ENCODE results near the gene MAP7. TPM values are rescaled to one million over a fixed set of nuclear protein-coding genes. Genes with fewer than 3 reads are reported as not detected.
A peak's percentile ranks its signal among the peaks of the same experiment; 100 is the strongest.
"Not testable (repeated sequence)": the region's sequence is repeated elsewhere in the genome, so short reads cannot be mapped to it uniquely, and the experiment has no call there.

Gene MAP7
- total RNA-seq (2014; rRNA removed; shearing (Covaris generic)): not detected in 2 replicates

DNA sequence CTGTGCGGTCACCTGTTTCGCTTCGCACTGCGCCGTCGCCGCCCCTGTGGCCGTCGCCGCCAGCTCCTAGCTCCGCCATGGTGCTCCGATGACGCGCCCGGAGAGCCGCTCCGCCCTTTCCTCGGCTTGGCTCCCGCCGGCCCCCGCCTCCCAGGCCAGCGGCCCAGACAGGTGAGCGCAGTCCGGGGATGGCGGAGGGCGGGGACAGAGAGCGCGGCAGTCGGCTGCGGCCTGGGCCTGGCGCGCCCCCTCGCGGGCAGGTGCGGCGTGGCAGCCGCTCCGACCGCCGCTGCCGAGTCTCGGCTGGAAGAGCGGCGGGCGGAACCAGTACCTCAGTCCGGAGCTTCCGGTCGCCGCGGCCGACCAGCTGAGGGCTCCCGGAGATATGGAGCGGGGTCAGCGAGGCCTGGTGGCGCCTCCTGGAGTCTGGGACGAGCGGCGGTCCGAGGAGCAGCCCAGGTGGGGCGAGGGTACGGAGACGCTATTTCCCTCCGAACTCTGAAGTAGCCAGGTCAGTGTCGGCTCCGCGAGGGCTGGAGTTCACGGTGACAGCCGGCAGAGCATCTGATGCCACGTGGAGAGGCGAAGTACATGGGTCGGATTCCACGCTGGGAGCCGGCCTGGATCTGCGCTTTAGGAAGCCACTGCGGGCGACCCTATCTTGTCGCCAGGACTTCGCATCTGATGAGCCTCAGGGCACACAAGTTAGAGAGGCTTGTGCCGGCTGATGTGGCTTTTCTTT is at the start of gene MAP7:
MAP7 (minus strand) TSS at position 93 of the 742 bp plus-strand sequence; CDS start at position 79, 14 bp downstream.
- in situ Hi-C loops (cut with HindIII; ENCODE audit: low sequenced_read_pairs): no loop called here
- peak; percentile 85 for DNase-seq (ENCODE audit: low spot score)

DNA sequence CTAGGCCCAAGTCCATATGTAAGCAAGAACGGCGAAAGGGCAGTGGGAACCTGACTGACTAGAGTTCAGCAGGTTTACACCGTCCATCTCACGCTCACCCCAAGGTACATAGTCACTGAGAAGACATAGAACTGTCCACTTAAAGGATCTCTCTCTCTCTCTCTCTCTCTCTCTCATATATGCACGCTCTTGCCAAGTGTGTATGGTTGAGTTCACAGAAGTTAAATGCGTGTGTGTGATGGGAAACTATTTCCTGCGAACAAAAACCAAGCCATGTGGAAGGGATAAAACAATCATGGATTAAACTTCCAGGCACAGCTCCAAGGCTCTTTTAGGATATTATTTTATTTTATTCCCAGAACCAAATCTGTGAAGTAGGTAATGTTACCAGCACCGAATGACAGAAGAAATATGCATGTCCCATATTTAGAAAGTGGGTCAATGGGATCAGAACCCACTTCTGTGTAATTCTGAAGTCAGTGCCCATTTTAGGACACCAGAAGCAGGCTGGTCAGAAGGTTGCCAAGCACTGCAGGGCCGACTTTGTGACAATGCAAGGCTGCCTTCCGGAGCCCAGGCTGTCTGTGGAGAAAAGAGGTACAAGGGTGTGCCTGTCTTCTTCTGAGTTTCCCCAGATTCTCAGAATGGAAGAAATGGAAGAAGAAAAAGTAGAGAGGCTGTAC is 49.2 kb upstream of the MAP7 start:
- in situ Hi-C loops (cut with HindIII; ENCODE audit: low sequenced_read_pairs): no loop called here
- DNase-seq (ENCODE audit: low spot score): peak; percentile 55

- in situ Hi-C loops (cut with HindIII; ENCODE audit: low sequenced_read_pairs): no loop called here
- no peak for DNase-seq (ENCODE audit: low spot score)
These were observed 47.8 kb upstream of the MAP7 start for GRCh38 chr6:136598048-136598447.

DNA sequence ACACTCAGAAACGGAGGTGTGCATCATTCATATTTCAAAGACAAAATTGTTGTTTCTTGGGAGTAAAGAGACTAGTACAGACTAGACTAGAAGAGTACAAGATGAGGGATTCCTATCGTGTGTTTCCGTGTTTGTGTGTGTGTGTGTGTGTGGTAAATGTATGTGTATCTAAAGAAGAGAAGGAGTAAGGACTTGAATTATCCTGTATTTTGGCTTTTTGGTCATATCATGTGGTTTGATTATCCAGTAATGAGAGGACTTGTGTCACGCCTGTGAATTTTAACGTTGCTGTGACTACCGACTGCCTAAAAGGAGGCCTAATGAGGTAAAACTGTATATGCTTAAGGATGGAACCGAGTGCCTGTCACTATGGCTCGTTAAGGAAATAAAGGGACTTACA is 44.4 kb upstream of the MAP7 start:
- DNase-seq (ENCODE audit: low spot score): no peak
- in situ Hi-C loops (cut with HindIII; ENCODE audit: low sequenced_read_pairs): no loop called here

DNA sequence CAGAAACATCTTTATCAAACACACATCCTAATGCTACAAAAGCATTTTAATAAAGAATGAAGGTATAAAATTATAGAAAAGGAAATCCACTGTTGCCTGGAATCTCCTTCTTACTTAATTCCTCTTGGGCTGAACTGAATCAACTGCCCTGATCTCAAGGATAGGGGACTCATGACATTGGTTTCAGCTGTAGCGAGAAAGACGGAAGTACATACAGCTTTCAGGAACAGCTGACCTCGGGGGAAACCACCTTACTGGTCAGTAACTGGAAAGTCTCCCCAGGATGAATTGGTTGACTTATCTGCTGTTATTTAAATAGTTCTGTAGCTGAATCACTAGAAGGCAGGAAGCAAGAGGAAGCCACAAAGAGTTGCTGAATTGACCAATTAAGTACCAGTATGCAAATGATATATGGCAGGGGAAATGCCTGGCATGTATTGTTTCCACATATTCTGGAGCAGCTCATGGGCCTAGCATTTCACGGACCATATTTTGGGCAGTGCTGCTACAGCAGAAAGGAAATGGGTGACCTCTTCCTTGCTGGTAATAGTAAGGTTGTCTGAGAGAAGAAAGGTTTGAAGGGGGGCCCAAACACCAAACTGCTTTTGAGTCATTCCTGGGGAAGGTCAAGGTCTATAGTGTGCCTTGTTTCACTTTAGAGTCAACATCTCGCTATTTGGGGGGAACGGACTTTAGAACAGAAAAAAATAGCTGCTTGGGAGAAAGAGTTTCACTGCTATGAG is 43.7 kb upstream of the MAP7 start:
- DNase-seq (ENCODE audit: low spot score): no peak
- in situ Hi-C loops (cut with HindIII; ENCODE audit: low sequenced_read_pairs): no loop called here

DNA sequence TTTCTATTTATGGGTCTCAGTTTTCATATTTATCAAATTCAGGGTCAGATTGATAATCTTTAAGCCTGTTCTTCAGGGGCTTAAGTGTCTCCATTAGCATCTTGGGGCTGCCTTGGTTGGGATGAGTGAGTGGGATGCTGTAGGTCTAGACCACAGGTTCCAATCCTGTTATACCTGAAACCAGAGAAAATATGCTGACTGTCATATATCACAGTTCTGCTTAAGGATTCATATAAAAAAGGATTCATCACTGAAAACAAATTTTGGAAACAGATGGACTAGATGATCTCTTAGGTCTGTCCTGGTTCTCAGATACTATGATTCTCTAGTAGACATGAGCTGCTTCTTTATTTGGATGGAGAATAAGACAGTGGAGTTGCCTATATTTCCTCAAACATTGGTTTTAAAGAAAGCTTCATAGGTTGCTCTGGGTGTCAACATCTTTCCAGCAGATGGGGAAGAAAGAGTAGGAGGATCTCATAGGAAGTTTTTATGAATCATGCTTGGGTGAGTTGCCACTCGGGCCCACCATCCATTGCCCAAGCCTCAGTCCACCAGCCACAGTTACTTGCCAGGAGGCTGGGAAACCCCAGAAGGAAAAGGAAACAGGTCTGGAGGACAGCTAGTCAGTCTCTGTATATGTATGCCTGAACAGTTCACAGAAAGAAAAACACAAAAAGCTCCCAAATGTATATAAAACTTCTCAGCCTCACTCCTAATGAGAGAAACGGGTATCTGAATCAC is 42.9 kb upstream of the MAP7 start:
- no peak for DNase-seq (ENCODE audit: low spot score)
- in situ Hi-C loops (cut with HindIII; ENCODE audit: low sequenced_read_pairs): no loop called here

DNA sequence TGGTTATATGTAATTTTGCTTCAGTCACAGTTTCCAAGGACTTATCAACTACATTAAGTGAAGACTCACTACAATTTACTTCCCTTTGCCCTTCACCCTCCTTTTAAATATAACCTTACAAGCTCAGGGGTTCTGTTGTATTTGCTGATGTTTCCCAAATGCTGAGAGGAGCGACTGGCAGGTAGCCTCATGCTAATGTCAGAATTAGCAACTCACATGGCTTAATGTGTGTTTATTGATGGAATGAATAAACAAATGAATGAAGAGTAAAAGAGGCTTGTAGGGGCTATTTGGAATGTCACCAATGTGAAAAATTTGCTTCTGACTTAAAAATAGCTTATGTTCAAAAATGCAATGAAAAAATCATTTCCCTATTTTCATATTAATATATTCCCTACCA is 41.4 kb upstream of the MAP7 start:
- DNase-seq (ENCODE audit: low spot score): no peak
- in situ Hi-C loops (cut with HindIII; ENCODE audit: low sequenced_read_pairs): no loop called here

DNA sequence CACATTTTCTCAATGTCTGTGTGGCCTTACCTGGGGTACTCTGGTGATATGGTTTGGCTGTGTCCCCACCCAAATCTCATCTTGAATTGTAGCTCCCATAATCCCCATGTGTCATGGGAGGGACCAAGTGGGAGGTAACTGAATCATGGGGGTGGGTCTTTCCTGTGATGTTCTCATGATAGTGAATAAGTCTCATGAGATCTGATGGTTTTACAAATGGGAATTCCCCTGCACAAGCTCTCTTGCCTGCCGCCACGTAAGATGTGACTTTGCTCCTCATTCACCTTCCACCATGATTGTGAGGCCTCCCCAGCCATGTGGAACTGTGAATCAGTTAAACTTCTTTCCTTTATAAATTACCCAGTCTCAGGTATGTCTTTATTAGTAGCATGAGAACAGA is 40.6 kb upstream of the MAP7 start:
- in situ Hi-C loops (cut with HindIII; ENCODE audit: low sequenced_read_pairs); DNase-seq (ENCODE audit: low spot score): not testable (repeated sequence)

DNA sequence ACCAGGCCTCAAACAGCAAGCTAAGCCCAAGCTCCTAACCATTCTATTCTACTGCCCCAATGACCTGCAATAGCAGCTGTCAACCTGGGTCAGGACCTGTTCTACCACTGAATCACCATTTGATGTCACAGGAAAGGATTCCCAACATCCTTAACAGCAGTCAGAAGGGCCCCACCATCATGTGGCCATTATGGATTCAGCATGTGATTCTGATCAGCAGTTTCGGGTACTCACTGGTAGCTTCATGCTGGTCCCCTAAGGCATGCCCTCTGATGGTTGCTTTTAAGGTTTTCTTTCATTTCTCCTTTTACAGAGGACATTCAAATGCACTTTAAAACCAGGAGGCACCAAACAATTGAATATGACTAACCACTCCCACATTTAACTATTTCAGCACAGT is 37.3 kb upstream of the MAP7 start:
- in situ Hi-C loops (cut with HindIII; ENCODE audit: low sequenced_read_pairs): no loop called here
- no peak for DNase-seq (ENCODE audit: low spot score)

- DNase-seq (ENCODE audit: low spot score): no peak
- in situ Hi-C loops (cut with HindIII; ENCODE audit: low sequenced_read_pairs): no loop called here
These were observed 36.1 kb upstream of the MAP7 start for GRCh38 chr6:136586295-136586694.

- DNase-seq (ENCODE audit: low spot score); in situ Hi-C loops (cut with HindIII; ENCODE audit: low sequenced_read_pairs): not testable (repeated sequence)
These were observed 35.3 kb upstream of the MAP7 start for GRCh38 chr6:136585523-136585922.

DNA sequence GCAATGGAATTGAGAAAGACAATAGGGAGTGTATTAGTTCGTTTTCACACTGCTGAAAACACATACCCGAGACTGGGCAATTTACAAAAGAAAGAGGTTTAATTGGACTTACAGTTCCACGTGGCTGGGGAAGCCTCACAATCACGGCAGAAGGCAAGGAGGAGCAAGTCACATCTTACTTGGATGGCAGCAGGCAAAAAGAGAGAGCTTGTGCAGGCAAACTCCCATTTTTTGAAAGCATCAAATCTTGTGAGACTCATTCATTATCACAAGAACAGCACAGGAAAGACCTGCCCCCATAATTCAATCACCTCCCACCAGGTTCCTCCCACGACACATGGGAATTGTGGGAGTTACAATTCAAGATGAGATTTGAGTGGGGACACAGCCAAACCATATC is 34.1 kb upstream of the MAP7 start:
- DNase-seq (ENCODE audit: low spot score); in situ Hi-C loops (cut with HindIII; ENCODE audit: low sequenced_read_pairs): not testable (repeated sequence)

- in situ Hi-C loops (cut with HindIII; ENCODE audit: low sequenced_read_pairs): no loop called here
- peak; percentile 45 for DNase-seq (ENCODE audit: low spot score)
These were observed 32.7 kb upstream of the MAP7 start for GRCh38 chr6:136582711-136583471.

DNA sequence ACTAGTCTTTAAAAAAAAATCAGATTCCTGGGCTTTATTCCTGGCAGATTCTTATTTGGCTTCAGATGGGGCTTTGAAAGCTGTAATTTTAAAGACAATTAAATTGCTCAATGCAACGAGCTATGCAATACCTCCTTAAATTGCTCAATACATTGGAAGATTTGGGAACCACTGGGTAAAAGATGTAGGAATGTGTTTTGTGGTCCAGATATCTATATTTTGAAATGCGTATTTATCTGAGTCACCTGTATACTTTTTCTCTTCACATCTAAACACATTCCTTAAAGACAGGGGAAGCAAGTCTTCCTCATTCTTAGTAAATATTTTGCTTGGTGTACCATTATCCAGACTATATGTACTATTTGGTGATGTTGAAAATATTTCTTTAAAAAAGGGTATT is 29.6 kb upstream of the MAP7 start:
- no peak for DNase-seq (ENCODE audit: low spot score)
- in situ Hi-C loops (cut with HindIII; ENCODE audit: low sequenced_read_pairs): no loop called here

DNA sequence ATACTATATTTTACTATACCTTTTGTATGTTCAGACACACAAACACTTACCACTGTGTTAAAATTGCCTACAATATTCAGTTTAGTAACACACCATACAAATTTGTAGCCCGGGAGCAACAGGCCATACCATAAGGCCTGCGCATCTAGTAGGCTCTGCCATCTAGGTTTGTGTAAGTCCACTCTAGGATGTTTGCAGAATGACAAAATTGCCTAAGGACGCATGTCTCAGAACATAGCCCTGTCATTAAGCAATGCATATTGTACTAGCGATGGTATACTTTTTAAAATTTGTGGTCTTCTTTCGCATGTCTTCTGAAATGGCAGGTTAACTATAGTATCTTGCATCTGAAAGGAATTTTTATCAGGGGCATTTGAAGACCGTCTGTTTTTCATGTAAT is 26.6 kb upstream of the MAP7 start:
- in situ Hi-C loops (cut with HindIII; ENCODE audit: low sequenced_read_pairs): no loop called here
- no peak for DNase-seq (ENCODE audit: low spot score)

- no peak for DNase-seq (ENCODE audit: low spot score)
- in situ Hi-C loops (cut with HindIII; ENCODE audit: low sequenced_read_pairs): no loop called here
These were observed 21.3 kb upstream of the MAP7 start for GRCh38 chr6:136571496-136571895.

- in situ Hi-C loops (cut with HindIII; ENCODE audit: low sequenced_read_pairs): no loop called here
- DNase-seq (ENCODE audit: low spot score): no peak
These were observed 20.8 kb upstream of the MAP7 start for GRCh38 chr6:136571065-136571464.

DNA sequence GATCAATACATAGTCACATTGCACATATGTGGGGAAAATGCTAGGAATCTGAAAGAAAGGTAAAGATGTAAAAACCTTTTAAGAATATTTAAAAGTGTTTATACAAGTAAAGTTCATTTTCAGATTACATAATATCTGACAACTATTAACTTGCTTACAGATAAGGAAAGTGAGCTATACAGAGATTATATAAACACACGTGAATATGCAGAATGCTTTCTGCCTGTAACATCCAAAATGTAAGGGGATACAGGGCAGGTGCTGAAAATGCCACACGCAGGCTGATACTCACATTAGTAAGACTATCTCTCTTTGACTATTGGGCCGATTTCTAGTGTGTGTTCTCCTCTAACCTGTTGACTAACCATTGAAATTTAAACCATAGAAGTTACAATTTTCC is 17.9 kb upstream of the MAP7 start:
- DNase-seq (ENCODE audit: low spot score): no peak
- in situ Hi-C loops (cut with HindIII; ENCODE audit: low sequenced_read_pairs): no loop called here

DNA sequence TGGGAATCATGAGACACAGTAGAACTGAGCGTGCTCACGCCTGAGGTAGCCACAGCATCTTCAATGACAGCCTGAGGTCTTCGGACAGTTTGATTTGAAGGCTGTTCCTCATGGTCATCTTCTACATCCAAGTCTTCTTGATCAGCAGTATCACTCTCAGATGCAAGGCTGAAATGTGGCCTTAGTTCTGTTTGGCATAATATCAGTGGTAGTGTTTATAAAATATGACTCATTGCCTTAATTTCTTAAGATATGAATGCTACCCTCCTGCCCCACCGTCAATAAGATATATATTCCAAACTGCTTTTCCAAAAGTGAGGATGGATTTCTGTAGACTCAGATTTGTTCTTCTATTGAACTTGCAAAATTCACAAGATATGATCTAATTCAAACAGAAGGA is 17.5 kb upstream of the MAP7 start:
- DNase-seq (ENCODE audit: low spot score): no peak
- in situ Hi-C loops (cut with HindIII; ENCODE audit: low sequenced_read_pairs): no loop called here
